Mammary epithelial cell (primary cell): Measurements from ENCODE around the gene DHRS1.

Source experiments
- CTCF ChIP-seq, 2 donors: IDR thresholded peaks in 1 of 2; conservative IDR thresholded peaks in 1 of 2; 2 replicates each; pipeline ENCODE4 v1.5.1; 2011 to 2012; ENCODE audit warnings: inconsistent platforms in 2 of 2, low read length in 2 of 2, mild to moderate bottlenecking in 2 of 2, control low read depth in 1 of 2, low read depth in 1 of 2; ENCODE audit not compliant: insufficient read depth in 1 of 2; ENCODE audit errors: extremely low read depth in 1 of 2
- EZH2 ChIP-seq: IDR thresholded peaks from 2 replicates; pipeline ENCODE4 v1.6.1; 2012; ENCODE audit warnings: low read length, inconsistent platforms, borderline replicate concordance

DNA sequence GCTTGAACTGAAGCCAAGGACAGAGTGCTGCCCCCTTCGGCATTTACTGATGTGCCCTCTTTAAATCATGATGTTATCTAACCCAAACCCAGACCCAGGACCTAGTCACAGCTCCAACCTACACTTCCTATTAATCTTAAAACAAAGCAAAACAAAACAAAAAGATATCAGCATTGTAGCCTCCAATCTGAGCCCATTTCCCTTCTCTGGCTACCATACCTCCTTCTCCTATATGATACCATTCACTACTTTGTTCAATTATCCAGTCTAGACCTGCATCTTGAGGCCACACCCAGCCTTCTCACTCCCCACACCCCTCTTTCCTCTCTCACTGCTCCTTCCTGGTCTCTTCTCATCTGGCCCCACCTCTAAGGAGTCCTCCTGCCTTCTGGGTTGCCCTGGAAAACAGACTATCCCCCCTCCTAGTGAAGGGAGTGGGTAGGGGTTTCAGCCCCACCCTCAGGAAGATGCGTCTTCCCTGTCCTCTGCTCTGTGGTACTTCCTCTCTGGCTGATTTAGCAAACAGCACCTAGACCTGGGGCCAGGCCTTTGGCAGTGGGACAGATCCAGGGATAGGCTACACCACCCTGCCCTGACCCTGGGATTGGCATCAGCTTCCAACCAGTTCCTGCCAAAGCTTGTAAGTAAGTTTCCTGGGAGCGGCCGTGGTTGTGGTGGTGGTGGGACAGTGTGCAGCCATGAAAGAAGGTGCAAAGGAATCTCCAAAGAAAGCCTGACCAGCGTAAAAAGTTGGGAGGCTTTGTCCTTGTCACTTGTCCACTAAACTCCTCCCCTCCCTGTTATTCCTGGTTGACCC, 15.0 kb upstream of the DHRS1 start:
- no peak for TF ChIP-seq EZH2
- TF ChIP-seq CTCF (conservative IDR thresholded peaks at IDR 0.05 in 1 of 2, IDR thresholded peaks at IDR 0.05 in 1 of 2; ENCODE audit: extremely low read depth in 1 of 2, insufficient read depth in 1 of 2, low read depth in 1 of 2, low read length in 2 of 2): no peak
